Liver (tissue), 9 donors: Measurements from ENCODE around the gene HOXD11. TPM values are rescaled to one million over a fixed set of nuclear protein-coding genes. Genes with fewer than 3 reads are reported as not detected.

ENCODE experiments used
- DNase-seq: peaks from one replicate; pipeline ENCODE4 v3.0.0-alpha.2; 2017; ENCODE audit warnings: low spot score
- H3K27ac ChIP-seq, 2 donors: one replicate each; pipeline ENCODE4 v1.7.0; 2013; ENCODE audit warnings: inconsistent platforms in 2 of 2, low read length in 2 of 2, control low read depth in 1 of 2, low read depth in 1 of 2, mild to moderate bottlenecking in 1 of 2
- H3K27me3 ChIP-seq, 4 donors: one replicate each; pipeline versions ENCODE4 v1.6.1 to v1.7.0; 2013; ENCODE audit warnings: low read length in 3 of 4, inconsistent platforms in 1 of 4, mild to moderate bottlenecking in 1 of 4, moderate library complexity in 1 of 4; ENCODE audit not compliant: control insufficient read depth in 4 of 4, insufficient read depth in 4 of 4
- H3K36me3 ChIP-seq, 4 donors: one replicate each; pipeline versions ENCODE4 v1.6.1 to v1.7.0; 2013; ENCODE audit warnings: low read length in 3 of 4, mild to moderate bottlenecking in 3 of 4, low read depth in 1 of 4, moderate library complexity in 1 of 4; ENCODE audit not compliant: control insufficient read depth in 4 of 4, insufficient read depth in 3 of 4
- H3K4me1 ChIP-seq, 4 donors: one replicate each; pipeline versions ENCODE4 v1.6.1 to v1.7.0; 2013; ENCODE audit warnings: low read length in 3 of 4, mild to moderate bottlenecking in 3 of 4, moderate library complexity in 1 of 4; ENCODE audit not compliant: control insufficient read depth in 4 of 4, insufficient read depth in 4 of 4
- H3K4me3 ChIP-seq, 3 donors: one replicate each; pipeline versions ENCODE4 v1.6.1 to v1.7.0; 2013; ENCODE audit warnings: low read length in 3 of 3, control low read depth in 1 of 3, low read depth in 1 of 3, mild to moderate bottlenecking in 1 of 3
- H3K9ac ChIP-seq, 2 donors: one replicate each; pipeline ENCODE4 v1.7.0; 2013; ENCODE audit warnings: low read length in 2 of 2, mild to moderate bottlenecking in 2 of 2, moderate library complexity in 2 of 2, control low read depth in 1 of 2, low read depth in 1 of 2
- H3K9me3 ChIP-seq, 4 donors: one replicate each; pipeline versions ENCODE4 v1.6.1 to v1.7.0; 2013; ENCODE audit warnings: low read length in 3 of 4; ENCODE audit not compliant: control insufficient read depth in 4 of 4
- FOXA1 ChIP-seq: IDR thresholded peaks from 2 replicates; pipeline ENCODE4 v1.6.1; 2016; ENCODE audit warnings: antibody characterized with exemption
- HNF4G ChIP-seq: IDR thresholded peaks from 2 replicates; pipeline ENCODE4 v1.6.1; 2016; ENCODE audit warnings: antibody characterized with exemption
- JUND ChIP-seq, 2 donors: IDR thresholded peaks; 2 replicates each; pipeline ENCODE4 v1.6.1; 2016; ENCODE audit warnings: antibody characterized with exemption in 2 of 2
- NR2F2 ChIP-seq: IDR thresholded peaks from 2 replicates; pipeline ENCODE4 v1.6.1; 2016; ENCODE audit warnings: antibody characterized with exemption
- RAD21 ChIP-seq, 2 donors: IDR thresholded peaks; 2 replicates each; pipeline ENCODE4 v1.6.1; 2016; ENCODE audit warnings: antibody characterized with exemption in 2 of 2, mild to moderate bottlenecking in 2 of 2
- RXRA ChIP-seq, 2 donors: IDR thresholded peaks; 2 replicates each; pipeline ENCODE4 v1.6.1; 2017 to 2018; ENCODE audit warnings: antibody characterized with exemption in 2 of 2, mild to moderate bottlenecking in 1 of 2
- TAF1 ChIP-seq: conservative IDR thresholded peaks from 2 replicates; pipeline ENCODE4 v1.6.1; 2016; ENCODE audit warnings: antibody characterized with exemption, mild to moderate bottlenecking
- YY1 ChIP-seq: IDR thresholded peaks from 2 replicates; pipeline ENCODE4 v1.6.1; 2016; ENCODE audit warnings: antibody characterized with exemption, mild to moderate bottlenecking
- WGBS: extraction: QIAGEN DNeasy Blood & Tissue Kit; methylation state at CpG from one replicate; pipeline ENCODE4 v1.1.7; 2013; 5-methylcytosine and 5-hydroxymethylcytosine counted together
- polyA plus RNA-seq, 2 donors: library from polyadenylated mRNA; stranded (reverse) in 1 of 2; unstranded in 1 of 2; fragments of 200-250 nt in 1 of 2; fragments of >200 nt in 1 of 2; fragmentation: Nextera tagmentation in 1 of 2; extraction: Ambion mirVana in 1 of 2; gene quantifications; one replicate each; pipeline versions ENCODE4 v1.2.1 to v1.2.3, GENCODE V29; 2013 to 2015
- total RNA-seq, 2 donors: library from RNA; depleted of rRNA; stranded (reverse); fragments of >200 nt; gene quantifications; one replicate each; pipeline ENCODE4 v1.2.3, GENCODE V29; 2014
- TF ChIP-seq, protein P1 (sequence below): IDR thresholded peaks from 2 replicates; pipeline ENCODE4 v1.6.1; 2016; ENCODE audit warnings: antibody characterized with exemption
- TF ChIP-seq, protein P2 (sequence below): fragments of 150-350 bp; IDR thresholded peaks from 2 replicates; pipeline ENCODE4 v1.5.1; 2017; ENCODE audit warnings: improper control_type of control experiment, low read depth, low read length; ENCODE audit not compliant: missing input control
- TF ChIP-seq, protein P3 (sequence below): IDR thresholded peaks from 2 replicates; pipeline ENCODE4 v1.6.1; 2016; ENCODE audit warnings: antibody characterized with exemption
- TF ChIP-seq, protein P4 (sequence below): IDR thresholded peaks from 2 replicates; pipeline ENCODE4 v1.6.1; 2016; ENCODE audit warnings: antibody characterized with exemption, mild to moderate bottlenecking
- TF ChIP-seq, protein P5 (sequence below): IDR thresholded peaks from 2 replicates; pipeline ENCODE4 v1.6.1; 2016; ENCODE audit warnings: antibody characterized with exemption
- donor health status: healthy.
- donor health status: healthy.
- donor health status: healthy.
- donor health status: healthy.
- donor health status: healthy.

Gene HOXD11
- total and polyA plus RNA-seq, 4 donors = not detected

DNA sequence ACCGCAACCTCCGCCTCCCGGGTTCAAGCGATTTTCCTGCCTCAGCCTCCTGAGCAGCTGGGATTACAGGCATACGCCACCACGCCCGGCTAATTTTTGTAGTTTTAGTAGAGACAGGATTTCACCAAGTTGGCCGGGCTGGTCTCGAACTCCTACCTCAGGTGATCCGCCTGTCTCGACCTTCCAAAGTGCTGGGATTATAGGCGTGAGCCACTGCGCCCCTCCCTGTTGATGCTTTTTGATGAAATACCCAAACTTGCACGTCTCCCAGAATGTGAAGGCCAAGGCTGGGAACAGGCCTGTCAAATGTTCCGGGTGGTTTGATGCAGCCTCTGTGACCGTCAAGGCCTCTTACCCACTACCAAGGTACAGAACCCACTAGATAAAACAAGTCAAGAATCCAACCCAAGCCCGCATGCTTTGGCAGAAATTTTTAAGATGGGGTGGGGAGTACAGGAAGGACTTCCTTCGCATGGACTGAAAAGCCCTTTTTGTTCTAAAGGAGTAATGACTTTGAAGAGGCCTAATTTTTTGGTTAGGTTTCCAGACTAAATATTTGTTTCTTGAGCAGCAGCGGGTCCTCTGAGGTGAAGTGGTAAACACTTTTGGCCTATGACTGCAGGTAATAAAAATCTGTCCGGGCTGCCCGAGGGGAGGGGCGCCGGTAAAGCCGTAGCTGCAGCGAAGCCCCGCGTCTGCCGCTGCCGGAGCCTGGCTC lies 19.6 kb upstream of the HOXD11 start:
- no peak for DNase-seq
- Histone ChIP-seq H3K27ac (no peak overlapping the region), H3K9me3 (peaks cover 0 to 8% (median 0%) of the 10 kb centered on the region in 4 donors), H3K4me1 (peaks cover 8 to 18% (median 12%) of the 10 kb centered on the region in 4 donors), H3K4me3 (no peak overlapping the region), H3K36me3 (no peaks in the 10 kb centered on the region), H3K9ac (no peak overlapping the region), H3K27me3 (peaks cover 19 to 61% (median 40%) of the 10 kb centered on the region in 4 donors)
- 22% methylated on average over 29 of the region's 29 CpGs for WGBS
- no peak for TF ChIP-seq RAD21 (IDR thresholded peaks at IDR 0.05)
- TF ChIP-seq, protein P1, sequence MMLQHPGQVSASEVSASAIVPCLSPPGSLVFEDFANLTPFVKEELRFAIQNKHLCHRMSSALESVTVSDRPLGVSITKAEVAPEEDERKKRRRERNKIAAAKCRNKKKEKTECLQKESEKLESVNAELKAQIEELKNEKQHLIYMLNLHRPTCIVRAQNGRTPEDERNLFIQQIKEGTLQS = no peak
- no peak for TF ChIP-seq NR2F2
- TF ChIP-seq YY1 = no peak
- TF ChIP-seq FOXA1 = no peak
- TF ChIP-seq, protein P2, sequence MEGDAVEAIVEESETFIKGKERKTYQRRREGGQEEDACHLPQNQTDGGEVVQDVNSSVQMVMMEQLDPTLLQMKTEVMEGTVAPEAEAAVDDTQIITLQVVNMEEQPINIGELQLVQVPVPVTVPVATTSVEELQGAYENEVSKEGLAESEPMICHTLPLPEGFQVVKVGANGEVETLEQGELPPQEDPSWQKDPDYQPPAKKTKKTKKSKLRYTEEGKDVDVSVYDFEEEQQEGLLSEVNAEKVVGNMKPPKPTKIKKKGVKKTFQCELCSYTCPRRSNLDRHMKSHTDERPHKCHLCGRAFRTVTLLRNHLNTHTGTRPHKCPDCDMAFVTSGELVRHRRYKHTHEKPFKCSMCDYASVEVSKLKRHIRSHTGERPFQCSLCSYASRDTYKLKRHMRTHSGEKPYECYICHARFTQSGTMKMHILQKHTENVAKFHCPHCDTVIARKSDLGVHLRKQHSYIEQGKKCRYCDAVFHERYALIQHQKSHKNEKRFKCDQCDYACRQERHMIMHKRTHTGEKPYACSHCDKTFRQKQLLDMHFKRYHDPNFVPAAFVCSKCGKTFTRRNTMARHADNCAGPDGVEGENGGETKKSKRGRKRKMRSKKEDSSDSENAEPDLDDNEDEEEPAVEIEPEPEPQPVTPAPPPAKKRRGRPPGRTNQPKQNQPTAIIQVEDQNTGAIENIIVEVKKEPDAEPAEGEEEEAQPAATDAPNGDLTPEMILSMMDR = no peak
- no peak for TF ChIP-seq HNF4G
- TF ChIP-seq TAF1 = no peak

DNA sequence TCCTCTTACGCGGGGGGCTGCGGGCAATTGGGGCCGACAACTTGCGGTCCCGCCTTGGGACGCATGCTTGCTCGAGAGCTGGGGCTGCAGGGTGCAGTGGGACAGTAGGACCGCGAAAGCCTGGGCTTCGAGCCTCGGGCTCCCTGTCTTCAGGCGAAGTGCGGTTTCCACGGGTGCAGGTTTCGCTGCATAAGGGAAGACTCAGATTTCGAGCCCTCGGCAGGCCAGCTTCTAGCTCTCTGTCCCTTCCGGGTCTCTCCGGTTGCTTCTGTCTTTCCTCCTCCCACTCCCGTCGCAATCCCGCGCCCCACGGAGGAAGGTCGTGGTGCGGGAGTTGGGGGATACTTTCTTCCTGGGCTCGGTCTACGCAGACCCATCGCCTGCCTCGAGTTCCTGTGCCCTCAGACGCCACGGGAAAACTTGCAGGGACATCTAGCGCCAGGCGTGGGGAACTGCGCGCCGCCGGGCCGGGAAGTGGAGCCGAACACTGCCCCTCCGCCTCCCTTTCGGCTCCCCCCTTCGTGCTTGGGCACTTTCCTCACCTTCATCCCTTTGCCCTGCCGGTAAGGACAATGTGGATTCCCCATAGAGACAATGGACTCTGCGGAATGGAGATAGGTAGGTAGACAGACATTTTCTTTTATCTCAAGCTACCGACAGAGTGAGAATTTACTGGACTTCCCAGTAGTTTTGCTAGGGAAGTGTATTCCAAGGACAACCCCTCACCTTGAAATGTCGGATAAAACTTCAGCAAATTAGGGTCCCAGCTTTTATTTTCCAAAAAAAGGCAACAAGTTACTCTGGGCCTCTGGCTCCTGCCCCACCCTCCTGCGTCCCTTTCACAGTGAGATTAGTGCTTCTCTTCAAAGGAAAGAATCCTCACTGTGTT lies 18.8 kb upstream of the HOXD11 start:
- Histone ChIP-seq H3K4me3 (peak overlapping the region in 2 of 3 donors; percentile 27 to 38), H3K36me3 (no peaks in the 10 kb centered on the region), H3K4me1 (peaks cover 10 to 24% (median 19%) of the 10 kb centered on the region in 4 donors), H3K27ac (no peak overlapping the region), H3K9me3 (peaks cover 0 to 4% (median 0%) of the 10 kb centered on the region in 4 donors), H3K27me3 (peaks cover 19 to 61% (median 39%) of the 10 kb centered on the region in 4 donors), H3K9ac (no peak overlapping the region)
- DNase-seq = no peak
- TF ChIP-seq, protein P1 = no peak
- TF ChIP-seq, protein P3, sequence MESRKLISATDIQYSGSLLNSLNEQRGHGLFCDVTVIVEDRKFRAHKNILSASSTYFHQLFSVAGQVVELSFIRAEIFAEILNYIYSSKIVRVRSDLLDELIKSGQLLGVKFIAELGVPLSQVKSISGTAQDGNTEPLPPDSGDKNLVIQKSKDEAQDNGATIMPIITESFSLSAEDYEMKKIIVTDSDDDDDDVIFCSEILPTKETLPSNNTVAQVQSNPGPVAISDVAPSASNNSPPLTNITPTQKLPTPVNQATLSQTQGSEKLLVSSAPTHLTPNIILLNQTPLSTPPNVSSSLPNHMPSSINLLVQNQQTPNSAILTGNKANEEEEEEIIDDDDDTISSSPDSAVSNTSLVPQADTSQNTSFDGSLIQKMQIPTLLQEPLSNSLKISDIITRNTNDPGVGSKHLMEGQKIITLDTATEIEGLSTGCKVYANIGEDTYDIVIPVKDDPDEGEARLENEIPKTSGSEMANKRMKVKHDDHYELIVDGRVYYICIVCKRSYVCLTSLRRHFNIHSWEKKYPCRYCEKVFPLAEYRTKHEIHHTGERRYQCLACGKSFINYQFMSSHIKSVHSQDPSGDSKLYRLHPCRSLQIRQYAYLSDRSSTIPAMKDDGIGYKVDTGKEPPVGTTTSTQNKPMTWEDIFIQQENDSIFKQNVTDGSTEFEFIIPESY = no peak
- no peak for TF ChIP-seq NR2F2
- no peak for TF ChIP-seq FOXA1
- TF ChIP-seq JUND (IDR thresholded peaks at IDR 0.05) = no peak
- no peak for TF ChIP-seq YY1
- TF ChIP-seq, protein P4, sequence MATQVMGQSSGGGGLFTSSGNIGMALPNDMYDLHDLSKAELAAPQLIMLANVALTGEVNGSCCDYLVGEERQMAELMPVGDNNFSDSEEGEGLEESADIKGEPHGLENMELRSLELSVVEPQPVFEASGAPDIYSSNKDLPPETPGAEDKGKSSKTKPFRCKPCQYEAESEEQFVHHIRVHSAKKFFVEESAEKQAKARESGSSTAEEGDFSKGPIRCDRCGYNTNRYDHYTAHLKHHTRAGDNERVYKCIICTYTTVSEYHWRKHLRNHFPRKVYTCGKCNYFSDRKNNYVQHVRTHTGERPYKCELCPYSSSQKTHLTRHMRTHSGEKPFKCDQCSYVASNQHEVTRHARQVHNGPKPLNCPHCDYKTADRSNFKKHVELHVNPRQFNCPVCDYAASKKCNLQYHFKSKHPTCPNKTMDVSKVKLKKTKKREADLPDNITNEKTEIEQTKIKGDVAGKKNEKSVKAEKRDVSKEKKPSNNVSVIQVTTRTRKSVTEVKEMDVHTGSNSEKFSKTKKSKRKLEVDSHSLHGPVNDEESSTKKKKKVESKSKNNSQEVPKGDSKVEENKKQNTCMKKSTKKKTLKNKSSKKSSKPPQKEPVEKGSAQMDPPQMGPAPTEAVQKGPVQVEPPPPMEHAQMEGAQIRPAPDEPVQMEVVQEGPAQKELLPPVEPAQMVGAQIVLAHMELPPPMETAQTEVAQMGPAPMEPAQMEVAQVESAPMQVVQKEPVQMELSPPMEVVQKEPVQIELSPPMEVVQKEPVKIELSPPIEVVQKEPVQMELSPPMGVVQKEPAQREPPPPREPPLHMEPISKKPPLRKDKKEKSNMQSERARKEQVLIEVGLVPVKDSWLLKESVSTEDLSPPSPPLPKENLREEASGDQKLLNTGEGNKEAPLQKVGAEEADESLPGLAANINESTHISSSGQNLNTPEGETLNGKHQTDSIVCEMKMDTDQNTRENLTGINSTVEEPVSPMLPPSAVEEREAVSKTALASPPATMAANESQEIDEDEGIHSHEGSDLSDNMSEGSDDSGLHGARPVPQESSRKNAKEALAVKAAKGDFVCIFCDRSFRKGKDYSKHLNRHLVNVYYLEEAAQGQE = no peak
- TF ChIP-seq, protein P5, sequence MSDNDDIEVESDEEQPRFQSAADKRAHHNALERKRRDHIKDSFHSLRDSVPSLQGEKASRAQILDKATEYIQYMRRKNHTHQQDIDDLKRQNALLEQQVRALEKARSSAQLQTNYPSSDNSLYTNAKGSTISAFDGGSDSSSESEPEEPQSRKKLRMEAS = no peak
- TF ChIP-seq RAD21 (IDR thresholded peaks at IDR 0.05) = peak; percentile 76 to 82
- TF ChIP-seq RXRA (IDR thresholded peaks at IDR 0.05) = no peak
- TF ChIP-seq, protein P2 = peak; percentile 70
- 4% methylated on average over 49 of the region's 49 CpGs for WGBS
